Measurements from ENCODE around the gene CPXM1. TPM values are rescaled to one million over a fixed set of nuclear protein-coding genes. Genes with fewer than 3 reads are reported as not detected.

The CPXM1 gene
- total RNA-seq, 1 experiment from 2014 or later, result not detected

GRCh38 chr20:2747676-2748235 is 52.7 kb downstream of the CPXM1 start:
- no peak for TF ChIP-seq CTCF (IDR thresholded peaks at IDR 0.05; ENCODE audit: insufficient read depth in 1 of 2, low read depth in 1 of 2, low read length in 1 of 2, severe bottlenecking in 1 of 2, unreplicated experiment in 1 of 2)
- no peak overlapping the region for H3K4me3 ChIP-seq (ENCODE audit: low read depth, low read length)
- H3K27me3 ChIP-seq (replicated peaks; ENCODE audit: control insufficient read depth, insufficient read depth, low read length), result no peaks in the 10 kb centered on the region
- no peaks in the 10 kb centered on the region for H3K9me3 ChIP-seq
- H3K36me3 ChIP-seq (ENCODE audit: control insufficient read depth, insufficient read depth, low read length), result no peaks in the 10 kb centered on the region
- Mint-ChIP-seq H3K36me3 (ENCODE audit: insufficient read depth, unreplicated experiment) (no peaks in the 10 kb centered on the region), H3K27me3 (ENCODE audit: insufficient read depth, unreplicated experiment) (peaks cover 3% of the 10 kb centered on the region), H3K4me1 (ENCODE audit: low read depth, unreplicated experiment) (peaks cover 13% of the 10 kb centered on the region), H3K27ac (ENCODE audit: unreplicated experiment) (no peak overlapping the region), H3K9me3 (ENCODE audit: unreplicated experiment) (no peaks in the 10 kb centered on the region), H3K4me3 (ENCODE audit: unreplicated experiment) (no peak overlapping the region)
- intact Hi-C loops (cut with micrococcal nuclease; ENCODE audit: unreplicated experiment), result no loop called here
- no TSS peak for BruUV-seq (replicated peaks)
- no peak for DNase-seq
- peaks cover 25% of the 10 kb centered on the region for H3K4me1 ChIP-seq
- ChIA-PET POLR2A (no interaction called here), CTCF (no interaction called here)

- CTCF ChIA-PET, result no interaction called here
These were observed 53.7 kb downstream of the CPXM1 start for GRCh38 chr20:2746636-2747265.

GRCh38 chr20:2745936-2746635 is 54.3 kb downstream of the CPXM1 start:
- no peak for DNase-seq
- CTCF ChIA-PET, result no interaction called here
- H3K9me3 ChIP-seq, result no peaks in the 10 kb centered on the region
- peaks cover 16% of the 10 kb centered on the region for H3K4me1 ChIP-seq
- Mint-ChIP-seq H3K36me3 (ENCODE audit: insufficient read depth, unreplicated experiment) (no peaks in the 10 kb centered on the region), H3K27me3 (ENCODE audit: insufficient read depth, unreplicated experiment) (peaks cover 6% of the 10 kb centered on the region), H3K4me3 (ENCODE audit: unreplicated experiment) (no peak overlapping the region), H3K4me1 (ENCODE audit: low read depth, unreplicated experiment) (peaks cover 13% of the 10 kb centered on the region), H3K9me3 (ENCODE audit: unreplicated experiment) (no peaks in the 10 kb centered on the region), H3K27ac (ENCODE audit: unreplicated experiment) (no peak overlapping the region)
- no peaks in the 10 kb centered on the region for H3K27me3 ChIP-seq (replicated peaks; ENCODE audit: control insufficient read depth, insufficient read depth, low read length)
- POLR2A ChIA-PET, result no interaction called here
- no peak for TF ChIP-seq CTCF (IDR thresholded peaks at IDR 0.05; ENCODE audit: insufficient read depth in 1 of 2, low read depth in 1 of 2, low read length in 1 of 2, severe bottlenecking in 1 of 2, unreplicated experiment in 1 of 2)
- no peak overlapping the region for H3K4me3 ChIP-seq (ENCODE audit: low read depth, low read length)
- no TSS peak for BruUV-seq (replicated peaks)
- intact Hi-C loops (cut with micrococcal nuclease; ENCODE audit: unreplicated experiment), result no loop called here
- no peaks in the 10 kb centered on the region for H3K36me3 ChIP-seq (ENCODE audit: control insufficient read depth, insufficient read depth, low read length)

More at GRCh38 chr20:2746636-2747265, 53.7 kb downstream of the CPXM1 start:
- H3K27ac Mint-ChIP-seq (ENCODE audit: unreplicated experiment), result no peak overlapping the region
- peaks cover 6% of the 10 kb centered on the region for H3K27me3 Mint-ChIP-seq (ENCODE audit: insufficient read depth, unreplicated experiment)
- Histone ChIP-seq H3K36me3 (ENCODE audit: control insufficient read depth, insufficient read depth, low read length) (no peaks in the 10 kb centered on the region), H3K27me3 (replicated peaks; ENCODE audit: control insufficient read depth, insufficient read depth, low read length) (no peaks in the 10 kb centered on the region), H3K4me1 (peaks cover 21% of the 10 kb centered on the region), H3K9me3 (no peaks in the 10 kb centered on the region), H3K4me3 (ENCODE audit: low read depth, low read length) (no peak overlapping the region)
- H3K4me1 Mint-ChIP-seq (ENCODE audit: low read depth, unreplicated experiment), result peaks cover 13% of the 10 kb centered on the region
- H3K4me3 Mint-ChIP-seq (ENCODE audit: unreplicated experiment), result no peak overlapping the region
- no peaks in the 10 kb centered on the region for H3K9me3 Mint-ChIP-seq (ENCODE audit: unreplicated experiment)
- H3K36me3 Mint-ChIP-seq (ENCODE audit: insufficient read depth, unreplicated experiment), result no peaks in the 10 kb centered on the region
- POLR2A ChIA-PET, result no interaction called here
- DNase-seq, result no peak
- BruUV-seq (replicated peaks), result no TSS peak
- intact Hi-C loops (cut with micrococcal nuclease; ENCODE audit: unreplicated experiment), result no loop called here
- TF ChIP-seq CTCF (IDR thresholded peaks at IDR 0.05; ENCODE audit: insufficient read depth in 1 of 2, low read depth in 1 of 2, low read length in 1 of 2, severe bottlenecking in 1 of 2, unreplicated experiment in 1 of 2), result no peak

All from Caco-2 (cell line).